ENCODE results near the gene CACNA1C. TPM values are rescaled to one million over a fixed set of nuclear protein-coding genes. Genes with fewer than 3 reads are reported as not detected.

CACNA1C gene
- total and polyA plus RNA-seq, 2 donors (not counting 1 experiment from before 2014, with no cell fraction given): 7.6 to 11.4 TPM

DNA sequence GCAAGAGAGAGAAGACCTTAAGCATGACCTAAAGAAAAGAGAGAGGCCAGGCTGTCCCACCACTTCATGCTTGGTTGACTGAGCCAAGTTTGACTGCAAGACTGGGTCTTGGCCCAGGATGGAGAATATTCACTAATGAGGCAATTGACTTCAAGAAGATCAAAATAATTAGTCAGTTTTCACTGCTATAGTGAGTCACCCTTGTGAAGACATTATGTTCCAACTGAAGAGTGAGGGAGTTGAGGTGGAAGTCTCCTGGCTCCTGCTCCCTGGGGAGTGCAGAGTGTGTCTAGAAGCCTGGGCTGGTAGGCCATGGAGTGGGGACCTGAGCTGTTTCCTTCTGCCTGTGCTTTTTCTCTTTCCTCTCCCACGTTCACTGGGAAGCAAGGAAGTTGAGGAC lies 117.6 kb downstream of the CACNA1C start:
- Histone ChIP-seq H3K9me3 (ENCODE audit: control insufficient read depth, insufficient read depth, low read depth, low read length) (no peaks in the 10 kb centered on the region), H2AFZ (ENCODE audit: low read length) (no peak overlapping the region), H3K4me1 (ENCODE audit: control insufficient read depth, extremely low read depth, insufficient read depth, low read length) (peaks cover 4% of the 10 kb centered on the region), H3K9ac (ENCODE audit: insufficient read depth, low read length) (no peak overlapping the region), H3K27ac (ENCODE audit: insufficient read depth, low read length) (no peak overlapping the region), H3K27me3 (ENCODE audit: control insufficient read depth, insufficient read depth, low read length) (no peaks in the 10 kb centered on the region), H3K36me3 (ENCODE audit: control insufficient read depth, insufficient read depth, low read length) (no peaks in the 10 kb centered on the region), H3K4me2 (ENCODE audit: extremely low read depth, insufficient read depth, low read length) (no peak overlapping the region), H3K4me3 (replicated peaks in 1 of 4; ENCODE audit: control extremely low read depth in 1 of 4, insufficient read depth in 1 of 4, low read depth in 3 of 4, low read length in 4 of 4) (no peak overlapping the region), H3K79me2 (ENCODE audit: control insufficient read depth, insufficient read depth, low read length) (no peaks in the 10 kb centered on the region), H4K20me1 (ENCODE audit: control insufficient read depth, extremely low read depth, insufficient read depth, low read length) (no peaks in the 10 kb centered on the region)
- TF ChIP-seq, protein P1, sequence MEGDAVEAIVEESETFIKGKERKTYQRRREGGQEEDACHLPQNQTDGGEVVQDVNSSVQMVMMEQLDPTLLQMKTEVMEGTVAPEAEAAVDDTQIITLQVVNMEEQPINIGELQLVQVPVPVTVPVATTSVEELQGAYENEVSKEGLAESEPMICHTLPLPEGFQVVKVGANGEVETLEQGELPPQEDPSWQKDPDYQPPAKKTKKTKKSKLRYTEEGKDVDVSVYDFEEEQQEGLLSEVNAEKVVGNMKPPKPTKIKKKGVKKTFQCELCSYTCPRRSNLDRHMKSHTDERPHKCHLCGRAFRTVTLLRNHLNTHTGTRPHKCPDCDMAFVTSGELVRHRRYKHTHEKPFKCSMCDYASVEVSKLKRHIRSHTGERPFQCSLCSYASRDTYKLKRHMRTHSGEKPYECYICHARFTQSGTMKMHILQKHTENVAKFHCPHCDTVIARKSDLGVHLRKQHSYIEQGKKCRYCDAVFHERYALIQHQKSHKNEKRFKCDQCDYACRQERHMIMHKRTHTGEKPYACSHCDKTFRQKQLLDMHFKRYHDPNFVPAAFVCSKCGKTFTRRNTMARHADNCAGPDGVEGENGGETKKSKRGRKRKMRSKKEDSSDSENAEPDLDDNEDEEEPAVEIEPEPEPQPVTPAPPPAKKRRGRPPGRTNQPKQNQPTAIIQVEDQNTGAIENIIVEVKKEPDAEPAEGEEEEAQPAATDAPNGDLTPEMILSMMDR (conservative IDR thresholded peaks at IDR 0.05 in 1 of 2, IDR thresholded peaks at IDR 0.05 in 1 of 2; ENCODE audit: low read depth in 1 of 2, low read length in 2 of 2): no peak
- TF ChIP-seq EZH2 (IDR thresholded peaks at IDR 0.05; ENCODE audit: low read length, missing control alignments): no peak
- DNase-seq (ENCODE audit: low read depth in 2 of 2): peak; percentile 69 to 74

DNA sequence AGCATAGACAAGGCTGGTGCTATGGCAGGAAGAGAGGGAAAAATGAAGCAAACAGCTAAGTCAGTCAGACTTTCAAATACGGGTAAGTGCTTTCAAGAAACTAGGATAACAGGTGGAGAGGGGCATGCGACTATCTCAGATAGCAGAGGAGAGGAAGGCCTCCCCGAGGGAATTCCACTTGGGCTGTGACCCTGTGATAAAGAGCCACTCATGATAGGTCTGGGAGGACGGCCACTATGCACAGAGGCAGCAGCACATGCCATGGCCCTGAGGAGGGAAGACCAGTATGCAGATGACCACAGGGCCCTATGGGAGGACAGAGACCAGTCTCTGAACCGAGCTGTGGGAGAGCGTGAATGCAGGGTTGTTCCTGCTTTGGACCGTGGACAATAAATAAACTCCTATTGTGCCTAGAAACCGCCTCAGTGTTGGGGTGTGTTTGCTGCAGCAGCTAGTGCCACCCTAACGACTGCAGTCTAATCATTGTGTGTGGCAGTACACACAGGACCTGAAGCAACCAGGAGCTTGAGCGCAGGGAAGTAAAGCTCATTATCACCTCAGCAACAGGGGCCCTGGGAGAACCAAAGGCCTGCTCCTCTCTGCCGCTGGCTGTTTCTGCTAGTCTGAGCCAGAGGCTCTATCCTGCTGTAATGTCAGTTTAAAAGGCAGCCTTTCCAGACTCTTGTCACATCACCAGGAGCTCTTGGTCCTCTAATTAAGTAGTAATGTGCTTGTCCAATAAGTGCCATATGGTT lies 119.1 kb downstream of the CACNA1C start:
- H3K4me1 ChIP-seq (ENCODE audit: control insufficient read depth, extremely low read depth, insufficient read depth, low read length): peaks cover 4% of the 10 kb centered on the region
- no peaks in the 10 kb centered on the region for H3K9me3 ChIP-seq (ENCODE audit: control insufficient read depth, insufficient read depth, low read depth, low read length)
- no peaks in the 10 kb centered on the region for H3K79me2 ChIP-seq (ENCODE audit: control insufficient read depth, insufficient read depth, low read length)
- no peak for DNase-seq (ENCODE audit: low read depth in 2 of 2)
- no peak overlapping the region for H3K27ac ChIP-seq (ENCODE audit: insufficient read depth, low read length)
- H3K4me3 ChIP-seq (replicated peaks in 1 of 4; ENCODE audit: control extremely low read depth in 1 of 4, insufficient read depth in 1 of 4, low read depth in 3 of 4, low read length in 4 of 4): no peak overlapping the region
- no peak overlapping the region for H3K9ac ChIP-seq (ENCODE audit: insufficient read depth, low read length)
- H3K4me2 ChIP-seq (ENCODE audit: extremely low read depth, insufficient read depth, low read length): no peak overlapping the region
- H3K27me3 ChIP-seq (ENCODE audit: control insufficient read depth, insufficient read depth, low read length): no peaks in the 10 kb centered on the region
- TF ChIP-seq, protein P1 (conservative IDR thresholded peaks at IDR 0.05 in 1 of 2, IDR thresholded peaks at IDR 0.05 in 1 of 2; ENCODE audit: low read depth in 1 of 2, low read length in 2 of 2): no peak
- TF ChIP-seq EZH2 (IDR thresholded peaks at IDR 0.05; ENCODE audit: low read length, missing control alignments): no peak
- H4K20me1 ChIP-seq (ENCODE audit: control insufficient read depth, extremely low read depth, insufficient read depth, low read length): no peaks in the 10 kb centered on the region
- no peaks in the 10 kb centered on the region for H3K36me3 ChIP-seq (ENCODE audit: control insufficient read depth, insufficient read depth, low read length)
- H2AFZ ChIP-seq (ENCODE audit: low read length): no peak overlapping the region

DNA sequence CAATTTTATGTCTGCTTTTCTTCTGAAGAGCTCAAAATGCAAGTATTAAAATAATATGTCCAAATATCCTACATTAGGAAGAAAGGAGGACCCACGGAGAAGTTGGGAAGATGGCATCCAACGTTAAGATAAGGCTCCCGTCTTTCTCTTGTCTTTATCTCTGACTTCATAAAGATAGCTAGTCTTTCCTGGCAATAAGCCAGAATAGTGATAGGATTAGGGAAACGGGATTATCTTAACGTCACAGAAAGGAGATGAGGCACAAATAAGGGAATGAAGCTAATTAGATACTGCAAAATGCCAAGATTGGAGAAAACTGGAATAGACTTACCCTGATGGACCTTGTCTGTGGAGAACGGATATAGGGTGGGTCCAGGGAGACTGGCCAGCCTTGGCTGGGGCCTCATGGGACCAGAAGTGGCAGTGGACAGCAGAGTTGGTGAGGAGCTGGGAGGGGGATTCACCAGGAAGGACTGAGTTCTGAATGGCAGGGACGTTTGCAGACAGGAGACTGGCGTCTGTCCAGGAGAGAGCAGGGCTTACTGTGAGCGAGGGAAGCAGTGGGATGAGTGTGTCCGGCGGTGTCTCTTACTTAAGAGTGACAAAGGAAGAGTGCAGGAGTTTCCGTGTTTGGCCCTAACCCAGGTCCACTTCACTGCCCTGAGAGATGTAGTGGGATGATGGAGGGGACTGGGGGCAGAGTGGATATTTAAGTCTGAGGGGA lies 119.9 kb downstream of the CACNA1C start:
- Histone ChIP-seq H3K4me3 (replicated peaks in 1 of 4; ENCODE audit: control extremely low read depth in 1 of 4, insufficient read depth in 1 of 4, low read depth in 3 of 4, low read length in 4 of 4) (no peak overlapping the region), H3K36me3 (ENCODE audit: control insufficient read depth, insufficient read depth, low read length) (no peaks in the 10 kb centered on the region), H3K4me2 (ENCODE audit: extremely low read depth, insufficient read depth, low read length) (no peak overlapping the region), H3K27ac (ENCODE audit: insufficient read depth, low read length) (no peak overlapping the region), H2AFZ (ENCODE audit: low read length) (no peak overlapping the region), H3K79me2 (ENCODE audit: control insufficient read depth, insufficient read depth, low read length) (no peaks in the 10 kb centered on the region), H3K4me1 (ENCODE audit: control insufficient read depth, extremely low read depth, insufficient read depth, low read length) (peaks cover 4% of the 10 kb centered on the region), H4K20me1 (ENCODE audit: control insufficient read depth, extremely low read depth, insufficient read depth, low read length) (no peaks in the 10 kb centered on the region), H3K9ac (ENCODE audit: insufficient read depth, low read length) (no peak overlapping the region), H3K27me3 (ENCODE audit: control insufficient read depth, insufficient read depth, low read length) (no peaks in the 10 kb centered on the region), H3K9me3 (ENCODE audit: control insufficient read depth, insufficient read depth, low read depth, low read length) (no peaks in the 10 kb centered on the region)
- TF ChIP-seq, protein P1 (conservative IDR thresholded peaks at IDR 0.05 in 1 of 2, IDR thresholded peaks at IDR 0.05 in 1 of 2; ENCODE audit: low read depth in 1 of 2, low read length in 2 of 2): no peak
- no peak for TF ChIP-seq EZH2 (IDR thresholded peaks at IDR 0.05; ENCODE audit: low read length, missing control alignments)
- no peak for DNase-seq (ENCODE audit: low read depth in 2 of 2)
